Measurements from ENCODE around the gene ANKRD13D.

ANKRD13D gene

DNA sequence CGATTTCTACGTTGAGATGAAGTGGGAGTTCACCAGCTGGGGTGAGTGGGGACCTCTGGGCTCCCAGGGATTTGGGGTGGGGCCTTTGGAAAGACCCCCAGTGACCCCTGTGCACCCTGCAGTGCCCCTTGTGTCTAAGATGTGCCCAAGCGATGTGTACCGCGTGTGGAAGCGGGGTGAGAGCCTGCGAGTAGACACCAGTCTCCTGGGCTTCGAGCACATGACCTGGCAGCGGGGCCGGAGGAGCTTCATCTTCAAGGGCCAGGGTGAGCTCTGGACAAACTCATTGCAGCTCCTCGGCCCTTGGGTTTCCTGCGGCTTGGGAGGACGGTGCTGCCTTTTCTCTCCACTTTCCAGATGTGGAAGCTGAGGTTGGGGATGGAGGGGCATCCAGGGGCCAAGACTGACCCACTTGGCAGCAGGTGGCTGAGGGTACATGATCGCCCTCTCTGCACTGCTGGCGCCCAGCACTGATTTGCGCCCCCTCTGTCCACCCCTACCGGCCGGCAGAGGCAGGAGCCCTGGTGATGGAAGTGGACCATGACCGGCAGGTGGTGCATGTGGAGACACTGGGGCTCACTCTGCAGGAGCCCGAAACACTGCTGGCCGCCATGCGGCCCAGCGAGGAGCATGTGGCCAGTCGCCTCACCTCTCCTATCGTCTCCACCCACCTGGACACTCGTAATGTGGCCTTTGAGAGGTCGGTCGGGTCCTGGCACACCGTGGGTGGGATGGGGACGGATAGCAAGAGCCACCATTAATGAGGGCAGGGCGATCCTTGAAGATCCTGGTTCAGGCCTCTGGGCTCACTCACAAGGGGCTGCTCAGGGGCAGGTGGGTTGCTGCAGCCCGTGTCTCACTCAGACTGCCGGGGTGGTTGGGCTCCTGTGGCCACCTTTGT, 2.6 kb downstream of the ANKRD13D start:
- TF ChIP-seq, protein P1, sequence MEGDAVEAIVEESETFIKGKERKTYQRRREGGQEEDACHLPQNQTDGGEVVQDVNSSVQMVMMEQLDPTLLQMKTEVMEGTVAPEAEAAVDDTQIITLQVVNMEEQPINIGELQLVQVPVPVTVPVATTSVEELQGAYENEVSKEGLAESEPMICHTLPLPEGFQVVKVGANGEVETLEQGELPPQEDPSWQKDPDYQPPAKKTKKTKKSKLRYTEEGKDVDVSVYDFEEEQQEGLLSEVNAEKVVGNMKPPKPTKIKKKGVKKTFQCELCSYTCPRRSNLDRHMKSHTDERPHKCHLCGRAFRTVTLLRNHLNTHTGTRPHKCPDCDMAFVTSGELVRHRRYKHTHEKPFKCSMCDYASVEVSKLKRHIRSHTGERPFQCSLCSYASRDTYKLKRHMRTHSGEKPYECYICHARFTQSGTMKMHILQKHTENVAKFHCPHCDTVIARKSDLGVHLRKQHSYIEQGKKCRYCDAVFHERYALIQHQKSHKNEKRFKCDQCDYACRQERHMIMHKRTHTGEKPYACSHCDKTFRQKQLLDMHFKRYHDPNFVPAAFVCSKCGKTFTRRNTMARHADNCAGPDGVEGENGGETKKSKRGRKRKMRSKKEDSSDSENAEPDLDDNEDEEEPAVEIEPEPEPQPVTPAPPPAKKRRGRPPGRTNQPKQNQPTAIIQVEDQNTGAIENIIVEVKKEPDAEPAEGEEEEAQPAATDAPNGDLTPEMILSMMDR (IDR thresholded peaks at IDR 0.05; ENCODE audit: low read depth, low read length), result no peak
- in situ Hi-C loops (cut with HindIII; ENCODE audit: low sequenced_read_pairs), result no loop called here
- DNase-seq (ENCODE audit: low read depth, low spot score), result no peak
- no peak overlapping the region for H3K4me3 ChIP-seq (ENCODE audit: low read depth, low read length)

DNA sequence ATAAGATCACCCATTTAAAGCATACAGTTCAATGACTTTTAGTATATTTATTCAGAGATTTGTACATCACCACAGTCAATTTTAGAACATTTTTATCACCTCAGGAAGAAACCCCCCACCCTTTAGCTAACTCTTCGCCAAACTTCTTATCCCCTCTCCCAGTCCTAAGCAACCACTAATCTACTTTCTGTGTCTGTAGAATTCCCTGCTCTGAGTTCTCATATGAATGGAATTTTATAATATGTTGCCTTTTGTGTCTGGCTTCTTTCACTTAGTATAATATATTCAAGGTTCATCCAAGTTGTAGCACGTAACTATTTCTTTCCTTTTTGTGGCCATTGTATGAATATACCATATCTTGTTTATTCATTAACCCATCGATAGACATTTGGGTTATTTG, 3.6 kb downstream of the ANKRD13D start:
- in situ Hi-C loops (cut with HindIII; ENCODE audit: low sequenced_read_pairs), result no loop called here
- TF ChIP-seq, protein P1 (IDR thresholded peaks at IDR 0.05; ENCODE audit: low read depth, low read length), result no peak
- DNase-seq (ENCODE audit: low read depth, low spot score), result no peak
- H3K4me3 ChIP-seq (ENCODE audit: low read depth, low read length), result no peak overlapping the region

GRCh38 chr11:67293090-67293489, 4.0 kb downstream of the ANKRD13D start:
- in situ Hi-C loops (cut with HindIII; ENCODE audit: low sequenced_read_pairs), result no loop called here
- peak; percentile 18 for DNase-seq (ENCODE audit: low read depth, low spot score)
- TF ChIP-seq, protein P1 (IDR thresholded peaks at IDR 0.05; ENCODE audit: low read depth, low read length), result no peak
- H3K4me3 ChIP-seq (ENCODE audit: low read depth, low read length), result no peak overlapping the region

DNA sequence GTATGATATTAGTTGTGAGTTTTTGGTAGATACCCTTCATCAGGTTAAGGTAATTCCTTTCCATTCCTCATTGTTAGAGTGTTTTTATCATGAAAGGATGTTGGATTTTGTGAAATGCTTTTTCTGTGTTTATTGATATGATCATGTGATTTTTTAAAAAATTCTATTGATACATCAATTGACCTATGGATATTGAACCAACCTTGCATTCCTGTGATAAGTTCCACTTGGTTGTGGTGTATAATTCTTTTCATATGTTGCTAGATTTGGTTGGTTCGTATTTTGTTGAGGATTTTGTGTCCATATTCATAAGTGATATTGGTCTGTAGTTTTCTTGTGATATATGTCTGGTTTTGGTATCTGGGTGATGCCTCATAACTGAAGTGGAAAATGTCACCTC, 6.7 kb downstream of the ANKRD13D start:
- in situ Hi-C loops (cut with HindIII; ENCODE audit: low sequenced_read_pairs), result no loop called here
- DNase-seq (ENCODE audit: low read depth, low spot score), result no peak
- no peak overlapping the region for H3K4me3 ChIP-seq (ENCODE audit: low read depth, low read length)
- TF ChIP-seq, protein P1 (IDR thresholded peaks at IDR 0.05; ENCODE audit: low read depth, low read length), result no peak

- no peak overlapping the region for H3K4me3 ChIP-seq (ENCODE audit: low read depth, low read length)
- TF ChIP-seq, protein P1 (IDR thresholded peaks at IDR 0.05; ENCODE audit: low read depth, low read length), result no peak
- in situ Hi-C loops (cut with HindIII; ENCODE audit: low sequenced_read_pairs), result no loop called here
Observed at GRCh38 chr11:67298786-67299185, 9.7 kb downstream of the ANKRD13D start.

GRCh38 chr11:67299471-67300191, 10.5 kb downstream of the ANKRD13D start:
- H3K4me3 ChIP-seq (ENCODE audit: low read depth, low read length), result no peak overlapping the region
- TF ChIP-seq, protein P1 (IDR thresholded peaks at IDR 0.05; ENCODE audit: low read depth, low read length), result no peak
- no peak for DNase-seq (ENCODE audit: low read depth, low spot score)
- in situ Hi-C loops (cut with HindIII; ENCODE audit: low sequenced_read_pairs), result no loop called here

More at GRCh38 chr11:67298786-67299185, 9.7 kb downstream of the ANKRD13D start:
- no peak for DNase-seq (ENCODE audit: low read depth, low spot score)

Data from astrocyte of the spinal cord (primary cell).